ENCODE measurements around the gene RAPGEF6.
"Not testable (repeated sequence)": the region's sequence is repeated elsewhere in the genome, so short reads cannot be mapped to it uniquely, and the experiment has no call there.

RAPGEF6 gene

DNA sequence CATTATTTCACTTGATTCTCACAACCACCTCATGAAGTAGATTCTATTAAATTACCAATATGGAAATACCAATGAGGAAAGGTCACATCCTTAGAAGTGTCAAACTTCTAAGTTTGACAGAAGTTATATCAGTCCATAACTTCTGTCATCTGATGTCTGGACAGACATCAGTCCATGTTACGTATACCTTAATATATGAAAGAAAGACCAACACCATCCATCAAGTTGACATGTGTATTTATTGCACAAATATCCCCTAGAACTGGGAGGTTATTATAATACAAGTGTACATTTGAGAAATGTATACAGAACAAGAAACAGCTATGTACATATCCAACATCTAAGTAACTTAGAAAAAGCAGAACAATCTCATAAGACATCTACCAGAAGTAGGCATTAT, 6.5 kb upstream of the RAPGEF6 start:
- no peak for DNase-seq

DNA sequence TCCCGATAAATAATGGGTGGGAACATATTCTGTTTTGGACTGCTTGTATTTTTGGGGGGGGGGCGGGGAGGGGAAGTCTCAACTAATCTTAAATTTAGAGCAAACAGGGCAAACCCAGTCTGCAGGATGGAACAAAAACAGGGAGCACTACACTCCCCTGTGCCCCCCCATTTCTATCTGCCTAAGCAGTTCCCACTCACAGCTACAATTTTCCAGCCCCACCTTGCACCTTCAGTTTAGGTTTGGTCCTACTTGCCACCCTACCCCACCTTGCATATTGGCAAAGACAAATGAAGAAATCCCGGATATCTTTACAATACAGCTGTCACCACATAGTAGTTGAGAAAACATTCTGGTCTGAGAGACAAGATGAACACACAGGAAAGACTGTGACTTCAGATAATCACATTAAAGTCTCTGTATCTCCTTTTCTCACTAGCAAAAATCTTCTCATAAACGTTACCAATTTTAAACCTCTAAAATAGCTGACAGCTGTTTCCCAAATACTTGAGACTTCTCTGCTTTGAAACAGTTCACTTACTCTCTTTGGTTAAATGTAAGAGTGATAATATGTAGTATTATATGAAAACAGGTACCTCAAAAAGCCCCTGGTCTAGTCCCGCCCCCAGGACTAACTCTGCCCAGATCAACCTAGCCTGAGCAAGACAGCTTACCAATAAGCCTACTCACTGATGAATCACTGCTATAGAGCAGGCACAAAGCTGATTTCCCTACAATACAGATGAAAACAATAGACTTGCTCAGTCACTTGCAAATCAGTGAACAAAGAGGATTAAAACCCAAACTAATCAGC, 5.2 kb upstream of the RAPGEF6 start:
- DNase-seq: no peak

DNA sequence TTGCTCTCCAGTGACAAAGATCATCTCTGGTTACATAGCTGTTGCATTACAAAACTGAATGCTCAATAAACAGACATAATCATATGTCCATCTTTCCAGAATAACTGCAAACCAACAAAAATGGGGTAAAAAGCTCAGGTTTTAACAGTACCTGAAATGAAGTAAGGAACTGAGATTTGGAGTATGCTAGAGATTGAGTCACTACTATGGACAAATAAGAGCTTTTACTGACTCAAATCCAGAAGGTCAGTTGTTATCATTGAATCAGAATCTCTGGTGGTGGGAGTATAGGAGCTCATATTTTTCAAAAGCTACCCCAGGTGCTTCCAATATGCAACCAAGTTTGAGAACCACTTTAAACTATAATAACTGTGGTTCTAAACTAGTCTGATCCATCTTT, 4.1 kb upstream of the RAPGEF6 start:
- no peak for DNase-seq

DNA sequence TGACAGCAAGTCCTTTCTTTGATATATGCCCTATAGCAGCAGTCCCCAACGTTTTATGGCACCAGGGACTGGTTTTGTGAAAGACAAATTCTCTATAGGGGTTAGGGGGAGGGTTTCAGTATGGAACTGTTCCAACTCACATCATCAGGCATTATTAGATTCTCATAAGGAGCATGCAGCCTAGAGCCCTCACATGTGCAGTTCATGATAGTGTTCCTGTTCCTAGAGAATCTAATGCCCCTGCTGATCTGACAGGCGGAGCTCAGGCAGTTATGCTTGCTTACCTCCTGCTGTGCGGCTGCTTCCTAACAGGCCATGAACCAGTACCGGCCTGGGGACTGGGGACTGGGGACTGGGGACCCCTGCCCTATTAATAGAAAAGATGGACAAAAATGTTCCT, 2.7 kb upstream of the RAPGEF6 start:
- no peak for DNase-seq

DNA sequence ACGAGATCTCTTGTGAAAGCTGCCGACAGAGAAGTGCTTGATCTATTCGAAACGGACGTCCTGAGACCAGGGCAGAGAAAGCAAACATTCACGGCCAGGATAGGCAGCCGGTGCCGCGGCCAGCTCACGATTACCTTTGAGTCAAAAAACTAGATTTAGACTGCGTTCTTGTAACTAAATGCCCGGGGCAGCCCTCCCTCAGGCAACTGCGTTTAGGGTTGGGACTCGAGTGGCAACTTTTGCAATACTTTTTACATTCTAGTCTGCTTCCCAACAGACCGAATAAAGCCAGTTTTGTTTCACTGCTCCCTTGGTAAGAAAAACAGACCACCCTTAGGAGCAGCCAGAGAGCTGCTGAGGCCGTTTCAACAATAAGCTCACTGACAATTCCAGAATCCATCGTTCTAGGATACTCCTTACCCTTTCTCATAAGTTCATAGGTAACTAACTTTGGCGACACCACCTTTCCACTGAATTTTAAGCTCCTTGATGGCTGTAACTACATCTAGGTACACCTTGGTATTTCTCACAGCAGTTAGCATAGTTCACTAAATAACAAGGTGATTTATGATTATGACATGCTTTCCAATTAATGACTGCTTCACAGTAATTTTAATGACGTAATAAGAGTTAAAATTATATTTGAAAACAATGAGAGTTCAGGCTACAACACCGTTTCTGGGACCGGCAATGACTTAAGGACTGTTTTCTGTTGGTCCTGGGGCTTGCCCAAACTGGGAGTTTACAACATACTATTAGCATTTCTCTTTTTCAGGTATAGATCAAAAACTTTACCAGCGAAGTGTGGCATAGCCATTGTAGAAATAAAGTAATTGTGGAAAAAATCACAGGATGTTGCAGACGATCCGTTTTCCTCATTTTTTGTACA, 899 bp upstream of the RAPGEF6 start:
- DNase-seq: no peak

DNA sequence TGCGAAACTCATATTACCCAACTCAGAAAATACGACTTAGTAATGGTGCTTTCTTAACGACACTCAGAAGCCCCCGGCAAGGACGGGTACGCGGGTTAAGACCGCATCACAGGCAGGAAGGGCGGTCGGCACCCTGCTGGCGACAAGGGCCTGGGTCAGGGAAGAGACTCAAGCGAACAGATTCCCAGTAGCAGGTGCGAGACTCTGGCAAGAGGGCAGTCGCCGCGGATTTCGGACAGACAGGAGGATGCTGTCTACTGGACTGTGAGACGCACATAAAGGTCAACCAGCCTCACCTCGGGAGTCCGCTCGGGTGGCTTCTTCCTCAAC, 398 bp downstream of the RAPGEF6 start:
- peak; percentile 23 for DNase-seq

DNA sequence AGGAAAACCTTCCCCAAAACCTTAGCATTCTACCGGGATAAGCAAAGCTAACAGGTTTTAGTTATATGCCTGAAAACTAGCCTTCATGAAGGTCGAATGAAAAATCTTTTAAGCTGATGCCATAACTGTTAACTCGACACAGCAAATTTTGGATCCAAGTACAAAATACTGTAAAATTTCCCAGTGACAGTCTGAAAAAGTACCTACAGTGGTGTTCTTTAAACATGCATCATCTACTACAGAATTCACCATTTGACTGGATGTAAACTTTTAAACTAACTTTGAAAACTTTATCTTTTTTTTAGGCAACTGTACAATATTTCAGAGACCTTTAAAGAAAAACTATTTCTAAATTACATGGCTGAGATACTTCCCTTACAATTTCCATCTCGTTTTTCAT, 791 bp downstream of the RAPGEF6 start:
- DNase-seq: no peak

DNA sequence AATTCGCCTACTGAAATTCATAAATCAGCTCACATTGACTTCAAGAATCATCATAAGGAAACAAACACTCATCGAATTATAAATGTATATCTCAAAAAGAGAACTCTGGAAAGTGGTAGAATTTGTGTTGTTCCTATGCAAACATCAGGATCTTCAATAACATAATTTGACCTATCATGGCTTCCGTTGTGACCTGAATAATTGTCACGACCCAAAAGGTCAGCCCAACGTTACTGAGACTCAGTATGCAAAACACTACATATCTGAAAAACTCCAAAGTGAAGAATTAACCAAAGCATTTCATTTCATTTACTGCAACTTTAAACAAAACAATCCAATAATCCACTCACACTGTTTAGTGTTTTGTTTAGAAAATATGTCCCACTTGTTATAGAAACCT, 1.2 kb downstream of the RAPGEF6 start:
- no peak for DNase-seq

DNA sequence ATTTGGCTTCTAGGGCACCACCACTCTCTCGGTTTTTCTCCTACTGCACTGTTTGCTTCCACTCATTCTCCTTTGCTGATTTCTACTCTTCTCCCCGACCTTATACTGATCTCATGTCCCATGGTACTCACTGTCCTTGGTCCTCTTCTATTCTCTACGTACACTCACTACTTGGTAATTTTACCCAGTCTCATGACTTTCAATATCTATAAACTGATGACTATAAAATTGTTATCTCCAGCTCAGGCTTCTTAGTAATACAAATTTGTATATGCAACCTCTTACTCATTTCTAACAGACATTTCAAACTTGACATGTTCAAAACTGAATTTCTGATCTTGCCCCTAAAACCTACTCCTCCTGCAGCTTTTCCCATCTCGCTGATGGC, 4.1 kb downstream of the RAPGEF6 start:
- no peak for DNase-seq

DNA sequence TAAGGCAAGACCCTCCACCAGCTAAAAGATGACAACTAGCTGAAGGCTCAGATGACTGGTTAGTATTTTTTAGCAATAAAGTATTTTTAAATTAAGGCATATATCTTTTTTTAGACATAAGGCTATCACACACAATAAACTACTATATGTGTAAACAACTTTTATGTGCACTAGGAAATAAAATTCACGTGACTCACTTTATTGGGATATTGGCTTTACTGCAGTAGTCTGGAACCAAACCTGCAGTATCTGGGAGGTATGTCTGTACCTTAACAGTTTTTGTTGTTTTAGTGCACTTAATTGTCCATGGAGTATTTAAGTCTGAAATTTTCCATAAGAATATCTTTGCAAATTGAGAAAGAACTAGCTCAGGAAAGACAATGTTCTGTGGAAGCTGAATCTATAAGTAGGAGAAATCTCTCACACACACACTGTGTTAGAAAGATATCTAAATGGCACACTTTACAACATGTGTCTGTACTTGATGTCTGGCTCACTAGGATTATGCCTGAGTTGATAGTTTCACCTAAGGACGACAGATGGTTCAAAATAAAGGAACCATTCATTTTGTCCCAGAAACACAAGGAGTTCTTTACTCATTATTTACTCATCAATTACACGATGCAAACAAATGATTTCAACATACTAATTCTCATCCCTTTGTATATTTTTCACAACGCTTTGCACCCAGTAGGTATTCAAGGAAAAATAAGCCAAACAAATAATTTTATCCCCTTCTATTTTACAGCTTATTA, 4.6 kb downstream of the RAPGEF6 start:
- DNase-seq: peak; percentile 6

DNA sequence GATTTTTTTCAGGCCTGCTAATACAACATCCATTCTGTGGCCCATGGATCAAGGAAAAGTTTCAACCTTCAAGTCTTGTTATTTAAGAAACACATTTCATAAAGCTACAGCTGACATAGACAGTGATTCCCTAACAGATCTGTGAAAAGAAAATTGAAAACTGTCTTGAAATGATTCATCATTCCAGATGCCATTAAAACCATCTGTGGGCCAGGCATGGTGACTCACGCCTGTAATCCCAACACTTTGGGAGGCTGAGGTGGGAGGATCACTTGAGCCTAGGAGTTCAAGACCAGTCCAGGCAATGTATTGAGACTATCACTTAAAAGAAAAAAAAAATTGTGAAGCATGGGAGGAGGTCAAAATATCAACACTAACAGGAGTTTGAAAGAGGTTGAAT, 6.0 kb downstream of the RAPGEF6 start:
- DNase-seq: no peak

DNA sequence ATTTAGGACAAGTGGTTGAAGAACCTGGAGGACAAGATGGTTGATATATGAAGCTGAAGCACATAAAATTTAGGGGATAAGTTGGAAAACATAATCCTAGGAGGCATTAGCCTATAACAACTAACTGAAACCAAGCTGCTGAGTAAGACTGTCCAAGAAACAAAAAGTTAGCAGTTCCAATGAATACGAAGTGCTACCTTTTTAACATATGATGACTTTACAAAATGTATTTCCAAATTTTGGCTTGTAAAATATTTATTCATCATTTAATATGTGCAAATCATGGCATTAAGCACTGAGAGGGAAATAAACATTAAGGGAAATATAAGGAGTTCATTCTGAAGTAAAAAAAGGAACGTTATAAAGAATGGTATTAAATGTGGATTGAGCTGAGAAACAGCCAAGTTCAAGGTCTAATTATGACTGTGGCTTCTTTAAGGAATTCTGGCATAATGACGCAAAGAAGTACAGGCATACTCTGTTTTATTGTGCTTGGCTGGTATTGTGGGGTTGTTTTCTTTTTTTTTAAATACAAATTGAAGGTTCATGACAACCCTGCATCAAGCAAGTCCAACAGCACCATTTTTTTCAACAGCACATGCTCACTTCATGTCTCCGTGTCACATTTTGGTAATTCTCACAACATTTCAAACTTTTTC, 7.7 kb downstream of the RAPGEF6 start:
- no peak for DNase-seq

DNA sequence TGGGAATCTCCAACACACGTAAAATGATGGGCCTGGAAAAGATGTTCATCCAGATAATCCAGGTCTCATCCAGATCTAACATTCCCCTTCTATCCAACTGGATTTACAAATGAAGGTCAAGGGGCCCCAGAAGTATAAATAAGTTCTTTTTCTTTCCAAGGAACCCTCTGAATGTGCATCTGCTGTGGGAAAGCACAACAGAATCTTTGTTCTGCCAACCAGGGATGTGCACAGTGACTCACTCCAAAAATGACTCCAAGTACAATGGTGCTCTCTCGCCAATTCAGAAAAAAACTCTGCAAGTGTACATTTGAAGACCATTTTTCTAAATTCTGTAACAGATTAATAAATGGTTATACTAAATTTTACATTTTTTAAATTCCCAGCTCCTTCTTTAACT, 12.4 kb downstream of the RAPGEF6 start:
- DNase-seq: no peak

DNA sequence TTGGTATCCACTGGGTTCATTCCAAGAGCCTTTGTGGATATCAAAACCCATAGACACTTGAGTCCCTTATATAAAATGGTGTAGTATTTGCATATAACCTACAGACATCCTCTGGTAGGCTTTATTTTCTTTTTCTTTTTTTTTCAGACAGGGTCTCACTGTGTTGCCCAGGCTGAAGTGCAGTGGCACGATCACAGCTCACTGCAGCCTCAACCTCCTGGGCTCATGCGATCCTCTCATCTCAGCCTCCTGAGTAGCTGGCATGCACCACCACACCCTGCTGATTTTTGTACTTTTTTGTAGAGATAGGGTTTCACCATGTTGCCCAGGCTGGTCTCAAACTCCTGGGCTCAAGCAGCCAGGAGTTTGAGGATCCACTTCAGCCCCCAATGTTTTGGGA, 13.9 kb downstream of the RAPGEF6 start:
- not testable (repeated sequence) for DNase-seq

DNA sequence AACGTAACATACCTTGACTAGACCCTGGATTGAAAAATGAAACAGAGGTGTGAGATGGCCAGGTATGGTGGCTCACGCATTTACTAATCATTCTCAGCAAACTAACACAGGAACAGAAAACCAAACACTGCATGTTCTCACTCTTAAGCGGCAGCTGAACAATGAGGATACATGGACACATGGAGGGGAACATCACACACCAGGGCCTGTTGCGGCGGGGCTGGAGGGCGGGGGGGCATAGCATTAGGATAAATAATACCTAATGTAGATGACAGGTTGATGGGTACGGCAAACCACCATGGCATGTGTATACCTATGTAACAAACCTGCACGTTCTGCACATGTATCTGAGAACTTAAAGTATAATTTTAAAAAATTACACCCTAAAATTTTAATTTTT, 15.9 kb downstream of the RAPGEF6 start:
- no peak for DNase-seq

DNA sequence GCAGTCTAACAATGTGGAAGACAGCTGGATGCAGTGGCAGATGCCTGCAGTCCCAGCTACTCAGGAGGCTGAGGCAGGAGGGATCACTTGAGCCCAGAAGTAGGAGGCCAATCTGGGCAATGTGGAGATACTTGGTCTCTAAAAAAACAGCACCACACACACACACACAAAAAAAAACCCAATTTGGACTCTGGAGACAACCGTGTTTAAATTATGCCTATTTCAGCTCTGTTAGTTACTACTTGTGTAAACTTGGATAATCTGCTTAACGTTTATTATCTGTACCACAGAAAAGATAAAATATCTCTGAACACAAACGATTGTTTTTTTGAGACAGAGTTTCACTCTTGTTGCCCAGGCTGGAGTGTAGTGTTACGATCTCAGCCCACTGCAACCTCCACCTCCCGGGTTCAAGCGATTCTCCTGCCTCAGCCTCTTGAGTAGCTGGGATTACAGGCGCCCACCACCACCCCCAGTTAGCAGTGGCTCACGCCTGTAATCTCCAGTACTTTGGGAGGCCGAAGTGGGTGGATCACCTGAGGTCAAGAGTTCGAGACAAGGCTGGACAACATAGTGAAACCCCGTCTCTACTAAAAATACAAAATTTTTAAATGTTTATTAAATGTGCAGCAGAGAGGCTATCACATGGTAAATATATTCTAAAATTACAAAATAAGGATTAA, 17.7 kb downstream of the RAPGEF6 start:
- DNase-seq: no peak

DNA sequence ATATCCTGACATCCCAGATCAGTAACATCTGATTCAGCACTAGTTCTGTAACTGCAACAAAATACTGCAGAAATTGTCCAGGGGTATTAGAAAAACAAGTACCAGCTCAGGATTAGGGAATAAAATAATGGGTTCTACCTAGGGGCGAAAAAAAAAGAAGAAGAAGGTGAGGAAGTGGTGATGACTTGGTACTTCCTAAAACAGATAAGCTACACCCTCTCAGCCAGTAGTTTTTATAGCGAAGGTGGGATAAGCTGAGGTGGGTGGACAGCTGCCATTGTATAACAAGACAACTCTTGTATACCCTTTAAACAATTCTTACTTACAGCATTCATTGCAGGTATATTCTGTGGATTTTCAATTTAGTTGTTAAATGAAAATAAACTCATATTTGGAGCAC, 19.1 kb downstream of the RAPGEF6 start:
- no peak for DNase-seq

DNA sequence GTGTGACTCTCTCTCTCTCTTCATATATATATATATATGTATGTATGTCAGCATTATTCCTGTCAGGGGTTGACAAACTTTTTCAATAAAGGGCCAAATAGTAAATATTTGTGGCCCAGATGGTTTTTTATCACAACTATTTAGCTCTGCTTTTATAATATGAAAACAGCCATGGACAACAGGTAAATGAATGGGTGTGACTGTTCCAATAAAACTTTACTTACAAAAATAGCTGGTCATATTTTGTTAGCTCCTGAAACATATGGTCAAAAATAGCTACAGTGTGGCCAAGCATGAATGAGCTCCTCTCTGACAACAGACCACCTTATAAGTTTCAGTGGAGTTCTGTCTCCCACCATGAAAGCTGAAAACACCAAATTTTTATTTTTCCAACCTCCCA, 21.6 kb downstream of the RAPGEF6 start:
- DNase-seq: no peak

DNA sequence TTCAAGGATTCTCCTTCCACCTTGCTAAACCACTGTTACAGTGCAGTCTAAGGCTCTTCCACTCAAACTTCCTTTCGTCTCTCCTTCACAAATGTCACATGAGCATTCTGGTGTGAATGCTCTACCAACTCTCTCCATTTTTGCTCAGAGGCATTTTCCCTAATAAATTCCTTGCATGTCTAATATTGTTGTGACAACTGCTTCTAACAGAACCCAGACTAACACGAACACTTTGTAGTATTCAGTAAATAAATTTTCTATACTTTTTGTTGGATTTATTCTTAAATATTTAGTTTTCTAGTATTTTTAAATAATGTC, 24.0 kb downstream of the RAPGEF6 start:
- DNase-seq: no peak

DNA sequence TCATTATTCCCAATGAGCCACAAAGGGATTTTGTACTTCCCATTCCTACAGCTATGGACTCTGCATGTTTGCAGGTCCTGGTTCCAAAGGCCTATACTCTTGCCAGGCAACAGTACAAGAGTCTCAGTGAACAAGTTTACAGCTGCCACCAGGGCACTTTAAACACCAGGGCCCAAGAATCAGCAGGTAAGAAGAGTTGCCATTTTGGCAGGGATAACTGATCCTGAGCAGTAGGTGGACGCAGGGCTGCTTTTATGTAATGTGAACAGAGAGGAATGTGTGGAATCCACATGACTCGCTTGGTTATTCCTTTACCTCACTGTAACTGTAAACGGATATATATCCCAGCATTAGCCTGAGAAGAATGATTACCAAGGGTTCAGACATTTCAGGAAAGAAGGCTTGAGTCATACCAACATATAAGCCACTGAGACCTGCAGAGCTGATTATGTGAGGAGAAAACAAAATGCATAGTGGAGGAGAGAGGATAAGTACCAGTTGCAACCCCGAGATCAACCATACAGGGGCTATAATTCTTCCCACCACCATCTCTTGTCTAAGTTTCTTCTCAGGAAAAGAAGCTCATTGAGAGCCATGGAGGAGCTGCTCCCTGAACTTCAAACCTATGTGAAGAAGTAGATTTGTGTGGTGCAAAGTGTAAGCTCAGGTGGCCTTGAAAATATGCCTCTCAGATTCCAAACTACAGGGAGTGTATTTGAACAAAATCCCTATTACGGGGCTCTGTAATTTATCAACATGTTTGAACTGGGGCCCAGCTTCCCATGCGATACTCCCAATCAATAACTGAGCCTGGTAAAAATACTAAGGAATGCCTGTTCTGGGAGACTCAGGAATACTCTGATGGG, 24.6 kb downstream of the RAPGEF6 start:
- no peak for DNase-seq

DNA sequence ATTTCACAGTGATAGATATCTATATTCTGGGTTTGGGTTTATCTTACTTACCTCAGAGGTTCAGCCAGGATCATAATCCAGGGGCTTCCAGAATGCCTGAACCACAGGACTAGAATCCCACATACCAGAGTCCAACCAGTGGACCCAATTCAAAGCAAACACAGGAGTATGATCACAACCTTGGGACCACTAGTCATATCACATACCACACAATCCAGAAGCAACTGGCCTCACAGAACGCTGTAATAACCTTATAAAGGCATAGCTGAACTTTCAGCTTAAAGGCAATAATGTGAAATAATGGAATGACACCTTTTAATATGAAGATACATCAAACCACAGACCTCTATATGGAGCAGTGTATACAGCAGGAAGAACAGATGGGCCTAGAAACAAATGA, 25.3 kb downstream of the RAPGEF6 start:
- DNase-seq: no peak

DNA sequence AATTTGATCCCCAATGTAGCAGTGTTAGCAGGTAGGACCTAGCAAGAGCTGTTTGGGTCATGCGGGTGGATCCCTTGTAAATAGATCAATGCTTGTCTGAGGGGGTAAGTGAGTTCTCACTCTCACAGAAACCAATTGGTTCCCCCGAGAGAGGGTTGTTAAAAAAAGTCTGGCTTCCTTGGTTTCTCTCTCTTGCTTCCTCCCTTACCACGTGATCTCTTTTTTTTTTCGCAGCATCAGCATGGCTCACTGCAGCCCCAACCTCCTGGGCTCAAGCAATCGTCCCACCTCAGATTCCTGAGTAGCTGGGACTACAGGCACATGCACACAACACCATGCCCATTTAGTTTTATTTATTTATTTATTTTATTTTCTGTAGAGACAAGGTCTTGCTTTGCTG, 26.4 kb downstream of the RAPGEF6 start:
- no peak for DNase-seq
